Hepatocyte (in vitro differentiated cells): ENCODE data around the gene ATP6V0D1. TPM values are rescaled to one million over a fixed set of nuclear protein-coding genes. Genes with fewer than 3 reads are reported as not detected.

Experiments
- DNase-seq: peaks from one replicate; pipeline ENCODE4 v3.0.0-alpha.2; 2016; ENCODE audit warnings: low spot score
- H2AFZ ChIP-seq: fragments of 200-600 bp; sonication (generic); 2 replicates; pipeline ENCODE4 v1.6.0; 2016; ENCODE audit warnings: antibody characterized with exemption, mild to moderate bottlenecking
- H3K27ac ChIP-seq: fragments of 200-600 bp; sonication (generic); 2 replicates; pipeline ENCODE4 v1.5.1; 2016; ENCODE audit warnings: mild to moderate bottlenecking
- H3K27me3 ChIP-seq: fragments of 200-600 bp; sonication (generic); 2 replicates; pipeline ENCODE4 v1.6.1; 2016
- H3K36me3 ChIP-seq: fragments of 200-600 bp; sonication (generic); replicated peaks from 2 replicates; pipeline ENCODE4 v1.5.1; 2016; ENCODE audit warnings: low read depth; ENCODE audit not compliant: insufficient read depth
- H3K4me1 ChIP-seq: fragments of 200-600 bp; sonication (generic); 2 replicates; pipeline ENCODE4 v1.5.1; 2016; ENCODE audit warnings: mild to moderate bottlenecking, moderate library complexity; ENCODE audit not compliant: insufficient read depth
- H3K4me2 ChIP-seq: fragments of 200-600 bp; sonication (generic); 2 replicates; pipeline ENCODE4 v1.6.0; 2016
- H3K4me3 ChIP-seq: fragments of 200-600 bp; sonication (generic); 2 replicates; pipeline ENCODE4 v1.5.1; 2016; ENCODE audit warnings: mild to moderate bottlenecking
- H3K79me2 ChIP-seq: fragments of 200-600 bp; sonication (generic); 2 replicates; pipeline ENCODE4 v1.6.0; 2017; ENCODE audit warnings: mild to moderate bottlenecking
- H3K9me2 ChIP-seq: fragments of 200-600 bp; sonication (generic); replicated peaks from 2 replicates; pipeline ENCODE4 v1.6.0; 2017; ENCODE audit warnings: mild to moderate bottlenecking; ENCODE audit not compliant: insufficient read depth
- H3K9me3 ChIP-seq: fragments of 200-600 bp; sonication (generic); 2 replicates; pipeline ENCODE4 v1.5.1; 2016; ENCODE audit warnings: low read depth, mild to moderate bottlenecking
- H4K20me1 ChIP-seq: fragments of 200-600 bp; sonication (generic); 2 replicates; pipeline ENCODE4 v1.6.0; 2016; ENCODE audit warnings: mild to moderate bottlenecking; ENCODE audit not compliant: insufficient read depth, poor library complexity, severe bottlenecking
- CTCF ChIP-seq: fragments of 200-600 bp; sonication (generic); IDR thresholded peaks from 2 replicates; pipeline ENCODE4 v1.5.1; 2016; ENCODE audit warnings: antibody characterized with exemption, mild to moderate bottlenecking; ENCODE audit not compliant: poor library complexity
- EZH2 ChIP-seq: fragments of 200-600 bp; sonication (generic); IDR thresholded peaks from 2 replicates; pipeline ENCODE4 v1.6.1; 2016; ENCODE audit warnings: antibody characterized with exemption, mild to moderate bottlenecking, borderline replicate concordance
- EZH2phosphoT487 ChIP-seq: fragments of 200-600 bp; sonication (generic); IDR thresholded peaks from one replicate; pipeline ENCODE4 v1.6.1; 2018; ENCODE audit warnings: antibody characterized with exemption, mild to moderate bottlenecking, low read depth, moderate library complexity; ENCODE audit not compliant: unreplicated experiment, severe bottlenecking
- WGBS: methylation state at CpG from one replicate; pipeline ENCODE4 v1.1.6; 2016; ENCODE audit warnings: low lambda C conversion rate; ENCODE audit errors: missing lambda C conversion rate; 5-methylcytosine and 5-hydroxymethylcytosine counted together
- polyA plus RNA-seq: library from polyadenylated mRNA; unstranded; fragments of >200 nt; fragmentation: Nextera tagmentation; extraction: Ambion mirVana; gene quantifications from 2 replicates; pipeline ENCODE4 v1.2.1, GENCODE V29; 2016
- total RNA-seq: library from RNA; depleted of rRNA; stranded (reverse); fragments of >200 nt; gene quantifications from 2 replicates; pipeline ENCODE4 v1.2.3, GENCODE V29; 2014

The ATP6V0D1 gene
- total and polyA plus RNA-seq, 2 experiments from 2014 or later, result 157 to 223 TPM

GRCh38 chr16:67477960-67478554, 2.9 kb downstream of the ATP6V0D1 start:
- TF ChIP-seq EZH2, result no peak
- no peak for TF ChIP-seq CTCF
- TF ChIP-seq EZH2phosphoT487, result no peak
- peak; percentile 31 for DNase-seq
- H3K9me2 ChIP-seq, result no peaks in the 10 kb centered on the region
- no peaks in the 10 kb centered on the region for H3K27me3 ChIP-seq
- peak overlapping the region; percentile 35 for H3K4me2 ChIP-seq
- WGBS, result 86% methylated on average over 8 of the region's 8 CpGs
- H3K36me3 ChIP-seq, result no peaks in the 10 kb centered on the region
- H3K4me3 ChIP-seq, result no peak overlapping the region
- H2AFZ ChIP-seq, result no peak overlapping the region
- peaks cover 20% of the 10 kb centered on the region for H3K4me1 ChIP-seq
- H4K20me1 ChIP-seq, result peaks cover 59% of the 10 kb centered on the region
- no peaks in the 10 kb centered on the region for H3K9me3 ChIP-seq
- peaks cover 82% of the 10 kb centered on the region for H3K79me2 ChIP-seq
- no peak overlapping the region for H3K27ac ChIP-seq

GRCh38 chr16:67474551-67475455, 6.2 kb downstream of the ATP6V0D1 start:
- no peaks in the 10 kb centered on the region for H3K27me3 ChIP-seq
- H3K4me1 ChIP-seq, result peaks cover 11% of the 10 kb centered on the region
- no peaks in the 10 kb centered on the region for H3K36me3 ChIP-seq
- no peak for TF ChIP-seq CTCF
- no peak for TF ChIP-seq EZH2
- no peak for TF ChIP-seq EZH2phosphoT487
- H3K9me3 ChIP-seq, result no peaks in the 10 kb centered on the region
- peak overlapping the region; percentile 27 for H3K27ac ChIP-seq
- no peak overlapping the region for H2AFZ ChIP-seq
- DNase-seq, result peak; percentile 38
- peaks cover 90% of the 10 kb centered on the region for H4K20me1 ChIP-seq
- 88% methylated on average over 11 of the region's 11 CpGs for WGBS
- no peaks in the 10 kb centered on the region for H3K9me2 ChIP-seq
- no peak overlapping the region for H3K4me2 ChIP-seq
- no peak overlapping the region for H3K4me3 ChIP-seq
- H3K79me2 ChIP-seq, result peaks cover 100% of the 10 kb centered on the region

GRCh38 chr16:67471758-67472384, 9.1 kb downstream of the ATP6V0D1 start:
- H3K9me3 ChIP-seq, result no peaks in the 10 kb centered on the region
- peaks cover 98% of the 10 kb centered on the region for H3K79me2 ChIP-seq
- H3K9me2 ChIP-seq, result no peaks in the 10 kb centered on the region
- TF ChIP-seq EZH2 (no peak), EZH2phosphoT487 (no peak), CTCF (no peak)
- no peak for DNase-seq
- 96% methylated on average over 6 of the region's 6 CpGs for WGBS
- peaks cover 97% of the 10 kb centered on the region for H4K20me1 ChIP-seq
- no peak overlapping the region for H3K27ac ChIP-seq
- no peaks in the 10 kb centered on the region for H3K36me3 ChIP-seq
- no peak overlapping the region for H3K4me3 ChIP-seq
- no peak overlapping the region for H2AFZ ChIP-seq
- no peak overlapping the region for H3K4me2 ChIP-seq
- H3K27me3 ChIP-seq, result no peaks in the 10 kb centered on the region
- no peaks in the 10 kb centered on the region for H3K4me1 ChIP-seq
